Liver (tissue), 9 donors: ENCODE measurements around the gene USP30. TPM values are rescaled to one million over a fixed set of nuclear protein-coding genes. Genes with fewer than 3 reads are reported as not detected.

ENCODE experiments used
- DNase-seq: peaks from one replicate; pipeline ENCODE4 v3.0.0-alpha.2; 2017; ENCODE audit warnings: low spot score
- H3K27ac ChIP-seq, 2 donors: one replicate each; pipeline ENCODE4 v1.7.0; 2013; ENCODE audit warnings: inconsistent platforms in 2 of 2, low read length in 2 of 2, control low read depth in 1 of 2, low read depth in 1 of 2, mild to moderate bottlenecking in 1 of 2
- H3K27me3 ChIP-seq, 4 donors: one replicate each; pipeline versions ENCODE4 v1.6.1 to v1.7.0; 2013; ENCODE audit warnings: low read length in 3 of 4, inconsistent platforms in 1 of 4, mild to moderate bottlenecking in 1 of 4, moderate library complexity in 1 of 4; ENCODE audit not compliant: control insufficient read depth in 4 of 4, insufficient read depth in 4 of 4
- H3K36me3 ChIP-seq, 4 donors: one replicate each; pipeline versions ENCODE4 v1.6.1 to v1.7.0; 2013; ENCODE audit warnings: low read length in 3 of 4, mild to moderate bottlenecking in 3 of 4, low read depth in 1 of 4, moderate library complexity in 1 of 4; ENCODE audit not compliant: control insufficient read depth in 4 of 4, insufficient read depth in 3 of 4
- H3K4me1 ChIP-seq, 4 donors: one replicate each; pipeline versions ENCODE4 v1.6.1 to v1.7.0; 2013; ENCODE audit warnings: low read length in 3 of 4, mild to moderate bottlenecking in 3 of 4, moderate library complexity in 1 of 4; ENCODE audit not compliant: control insufficient read depth in 4 of 4, insufficient read depth in 4 of 4
- H3K4me3 ChIP-seq, 3 donors: one replicate each; pipeline versions ENCODE4 v1.6.1 to v1.7.0; 2013; ENCODE audit warnings: low read length in 3 of 3, control low read depth in 1 of 3, low read depth in 1 of 3, mild to moderate bottlenecking in 1 of 3
- H3K9ac ChIP-seq, 2 donors: one replicate each; pipeline ENCODE4 v1.7.0; 2013; ENCODE audit warnings: low read length in 2 of 2, mild to moderate bottlenecking in 2 of 2, moderate library complexity in 2 of 2, control low read depth in 1 of 2, low read depth in 1 of 2
- H3K9me3 ChIP-seq, 4 donors: one replicate each; pipeline versions ENCODE4 v1.6.1 to v1.7.0; 2013; ENCODE audit warnings: low read length in 3 of 4; ENCODE audit not compliant: control insufficient read depth in 4 of 4
- ATF3 ChIP-seq: IDR thresholded peaks from 2 replicates; pipeline ENCODE4 v1.6.1; 2016; ENCODE audit warnings: antibody characterized with exemption
- CTCF ChIP-seq: fragments of 150-350 bp; IDR thresholded peaks from 2 replicates; pipeline ENCODE4 v1.5.1; 2017; ENCODE audit warnings: improper control_type of control experiment, low read depth, low read length; ENCODE audit not compliant: missing input control
- EGR1 ChIP-seq, 2 donors: IDR thresholded peaks; 2 replicates each; pipeline ENCODE4 v1.6.1; 2016 to 2018; ENCODE audit warnings: antibody characterized with exemption in 2 of 2, low read depth in 2 of 2
- FOXA1 ChIP-seq: IDR thresholded peaks from 2 replicates; pipeline ENCODE4 v1.6.1; 2016; ENCODE audit warnings: antibody characterized with exemption
- HNF4A ChIP-seq, 2 donors: conservative IDR thresholded peaks; 2 replicates each; pipeline ENCODE4 v1.6.1; 2016; ENCODE audit warnings: antibody characterized with exemption in 2 of 2, mild to moderate bottlenecking in 2 of 2
- HNF4G ChIP-seq: IDR thresholded peaks from 2 replicates; pipeline ENCODE4 v1.6.1; 2016; ENCODE audit warnings: antibody characterized with exemption
- JUND ChIP-seq, 2 donors: IDR thresholded peaks; 2 replicates each; pipeline ENCODE4 v1.6.1; 2016; ENCODE audit warnings: antibody characterized with exemption in 2 of 2
- NR2F2 ChIP-seq: IDR thresholded peaks from 2 replicates; pipeline ENCODE4 v1.6.1; 2016; ENCODE audit warnings: antibody characterized with exemption
- REST ChIP-seq: IDR thresholded peaks from 2 replicates; pipeline ENCODE4 v1.6.1; 2016; ENCODE audit warnings: antibody characterized with exemption, mild to moderate bottlenecking
- RXRA ChIP-seq, 2 donors: IDR thresholded peaks; 2 replicates each; pipeline ENCODE4 v1.6.1; 2017 to 2018; ENCODE audit warnings: antibody characterized with exemption in 2 of 2, mild to moderate bottlenecking in 1 of 2
- SP1 ChIP-seq: IDR thresholded peaks from 2 replicates; pipeline ENCODE4 v1.6.1; 2018; ENCODE audit warnings: antibody characterized with exemption, mild to moderate bottlenecking
- YY1 ChIP-seq: IDR thresholded peaks from 2 replicates; pipeline ENCODE4 v1.6.1; 2016; ENCODE audit warnings: antibody characterized with exemption, mild to moderate bottlenecking
- ZBTB33 ChIP-seq: IDR thresholded peaks from 2 replicates; pipeline ENCODE4 v1.6.1; 2016; ENCODE audit warnings: antibody characterized with exemption
- WGBS: extraction: QIAGEN DNeasy Blood & Tissue Kit; methylation state at CpG from one replicate; pipeline ENCODE4 v1.1.7; 2013; 5-methylcytosine and 5-hydroxymethylcytosine counted together
- polyA plus RNA-seq, 2 donors: library from polyadenylated mRNA; stranded (reverse) in 1 of 2; unstranded in 1 of 2; fragments of 200-250 nt in 1 of 2; fragments of >200 nt in 1 of 2; fragmentation: Nextera tagmentation in 1 of 2; extraction: Ambion mirVana in 1 of 2; gene quantifications; one replicate each; pipeline versions ENCODE4 v1.2.1 to v1.2.3, GENCODE V29; 2013 to 2015
- total RNA-seq, 2 donors: library from RNA; depleted of rRNA; stranded (reverse); fragments of >200 nt; gene quantifications; one replicate each; pipeline ENCODE4 v1.2.3, GENCODE V29; 2014
- donor health status: healthy.
- donor health status: healthy.
- donor health status: healthy.
- donor health status: healthy.
- donor health status: healthy.

USP30 gene
- total and polyA plus RNA-seq, 4 donors, result 6.4 to 12.1 (median 9.4) TPM

GRCh38 chr12:109033239-109034196 is 18.9 kb upstream of the USP30 start:
- Histone ChIP-seq H3K9ac (no peak overlapping the region), H3K27ac (no peak overlapping the region), H3K9me3 (no peaks in the 10 kb centered on the region), H3K27me3 (no peaks in the 10 kb centered on the region), H3K4me1 (no peaks in the 10 kb centered on the region), H3K36me3 (no peaks in the 10 kb centered on the region), H3K4me3 (no peak overlapping the region)
- TF ChIP-seq REST (no peak), YY1 (no peak), SP1 (no peak), NR2F2 (no peak), ATF3 (no peak), JUND (IDR thresholded peaks at IDR 0.05) (no peak), HNF4G (no peak), CTCF (no peak), ZBTB33 (no peak), HNF4A (conservative IDR thresholded peaks at IDR 0.05) (no peak), RXRA (IDR thresholded peaks at IDR 0.05) (no peak), EGR1 (IDR thresholded peaks at IDR 0.05; ENCODE audit: low read depth in 2 of 2) (no peak)
- DNase-seq, result no peak
- 60% methylated on average over 7 of the region's 7 CpGs for WGBS

- WGBS, result 0% methylated on average over 1 of the region's 1 CpG
- H3K9me3 ChIP-seq, result peaks cover 0 to 3% (median 1%) of the 10 kb centered on the region in 4 donors
- TF ChIP-seq FOXA1 (no peak), REST (no peak), YY1 (no peak), CTCF (no peak)
Observed at GRCh38 chr12:109036975-109037374, 15.4 kb upstream of the USP30 start.

More at GRCh38 chr12:109036975-109037374, 15.4 kb upstream of the USP30 start:
- Histone ChIP-seq H3K27me3 (no peaks in the 10 kb centered on the region), H3K4me3 (no peak overlapping the region), H3K9ac (no peak overlapping the region), H3K36me3 (no peaks in the 10 kb centered on the region), H3K4me1 (no peaks in the 10 kb centered on the region), H3K27ac (no peak overlapping the region)
- DNase-seq, result no peak
